ENCODE results near the gene RRP8. TPM values are rescaled to one million over a fixed set of nuclear protein-coding genes. Genes with fewer than 3 reads are reported as not detected.

The RRP8 gene
- total and polyA plus RNA-seq, 2 of the 8 experiments (the other 6 are each of a cell fraction or from before 2014, with no cell fraction given), result 4.2 to 14.9 TPM

- no peak for TF ChIP-seq CHD7 (IDR thresholded peaks at IDR 0.05; ENCODE audit: insufficient replicate concordance, low read length)
- TF ChIP-seq SP1 (IDR thresholded peaks at IDR 0.05; ENCODE audit: low read depth, low read length), result no peak
- no peak for TF ChIP-seq CHD1 (IDR thresholded peaks at IDR 0.05; ENCODE audit: low read depth, low read length)
- TF ChIP-seq EP300 (IDR thresholded peaks at IDR 0.05; ENCODE audit: borderline replicate concordance in 1 of 2, low read depth in 2 of 2, low read length in 2 of 2), result no peak
- no peak for TF ChIP-seq KDM5A (IDR thresholded peaks at IDR 0.05; ENCODE audit: low read length)
Observed at GRCh38 chr11:6584528-6584927, 18.9 kb downstream of the RRP8 start (continued).
